PFSK-1 (cell line): Measurements from ENCODE around the gene LRRC42.

Experiments
- FOXP2 ChIP-seq: optimal IDR thresholded peaks from 2 replicates; pipeline ENCODE3; 2011; ENCODE audit warnings: borderline replicate concordance, control low read depth, inconsistent platforms; ENCODE audit not compliant: insufficient read depth; ENCODE audit errors: extremely low read length, extremely low read depth
- POLR2AphosphoS5 ChIP-seq: IDR thresholded peaks from 2 replicates; pipeline ENCODE4 v1.6.1; 2012; ENCODE audit warnings: low read depth, mild to moderate bottlenecking, control low read depth, low read length, moderate library complexity
- SIN3A ChIP-seq: IDR thresholded peaks from 2 replicates; pipeline ENCODE4 v1.6.1; 2012; ENCODE audit warnings: mild to moderate bottlenecking, low read length, moderate library complexity, borderline replicate concordance; ENCODE audit not compliant: insufficient read depth
- TAF1 ChIP-seq: IDR thresholded peaks from 2 replicates; pipeline ENCODE4 v1.6.1; 2012; ENCODE audit warnings: low read length, control low read depth, borderline replicate concordance; ENCODE audit not compliant: insufficient read depth
- TF ChIP-seq, protein P1 (sequence below), 2 experiments: IDR thresholded peaks; 2 replicates each; pipeline versions ENCODE4 v1.6.1 to v1.8.0; 2011 to 2012; ENCODE audit warnings: low read depth in 2 of 2, low read length in 2 of 2, control low read depth in 1 of 2, inconsistent platforms in 1 of 2, mild to moderate bottlenecking in 1 of 2, moderate library complexity in 1 of 2; ENCODE audit not compliant: insufficient read depth in 1 of 2

Gene LRRC42

DNA sequence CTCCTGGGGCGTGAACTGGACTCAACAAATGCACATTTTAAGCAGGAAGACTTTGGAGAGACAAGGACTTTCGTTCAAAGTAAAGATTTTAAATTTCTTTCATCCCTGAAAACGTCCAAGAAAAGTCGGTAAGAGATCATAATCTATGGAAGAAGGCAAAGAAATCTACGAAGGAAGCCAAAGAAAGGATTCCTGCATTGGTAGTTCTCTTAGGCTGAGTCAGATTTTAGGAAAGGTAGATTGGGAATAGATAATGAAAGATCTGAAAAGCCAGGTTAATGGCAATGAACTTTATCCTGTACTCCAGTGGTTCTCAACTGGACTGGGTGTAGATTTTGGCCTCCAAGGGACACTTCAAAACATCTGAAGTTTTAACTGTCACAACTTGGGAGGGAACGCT lies 3.1 kb upstream of the LRRC42 start:
- TF ChIP-seq, protein P1, sequence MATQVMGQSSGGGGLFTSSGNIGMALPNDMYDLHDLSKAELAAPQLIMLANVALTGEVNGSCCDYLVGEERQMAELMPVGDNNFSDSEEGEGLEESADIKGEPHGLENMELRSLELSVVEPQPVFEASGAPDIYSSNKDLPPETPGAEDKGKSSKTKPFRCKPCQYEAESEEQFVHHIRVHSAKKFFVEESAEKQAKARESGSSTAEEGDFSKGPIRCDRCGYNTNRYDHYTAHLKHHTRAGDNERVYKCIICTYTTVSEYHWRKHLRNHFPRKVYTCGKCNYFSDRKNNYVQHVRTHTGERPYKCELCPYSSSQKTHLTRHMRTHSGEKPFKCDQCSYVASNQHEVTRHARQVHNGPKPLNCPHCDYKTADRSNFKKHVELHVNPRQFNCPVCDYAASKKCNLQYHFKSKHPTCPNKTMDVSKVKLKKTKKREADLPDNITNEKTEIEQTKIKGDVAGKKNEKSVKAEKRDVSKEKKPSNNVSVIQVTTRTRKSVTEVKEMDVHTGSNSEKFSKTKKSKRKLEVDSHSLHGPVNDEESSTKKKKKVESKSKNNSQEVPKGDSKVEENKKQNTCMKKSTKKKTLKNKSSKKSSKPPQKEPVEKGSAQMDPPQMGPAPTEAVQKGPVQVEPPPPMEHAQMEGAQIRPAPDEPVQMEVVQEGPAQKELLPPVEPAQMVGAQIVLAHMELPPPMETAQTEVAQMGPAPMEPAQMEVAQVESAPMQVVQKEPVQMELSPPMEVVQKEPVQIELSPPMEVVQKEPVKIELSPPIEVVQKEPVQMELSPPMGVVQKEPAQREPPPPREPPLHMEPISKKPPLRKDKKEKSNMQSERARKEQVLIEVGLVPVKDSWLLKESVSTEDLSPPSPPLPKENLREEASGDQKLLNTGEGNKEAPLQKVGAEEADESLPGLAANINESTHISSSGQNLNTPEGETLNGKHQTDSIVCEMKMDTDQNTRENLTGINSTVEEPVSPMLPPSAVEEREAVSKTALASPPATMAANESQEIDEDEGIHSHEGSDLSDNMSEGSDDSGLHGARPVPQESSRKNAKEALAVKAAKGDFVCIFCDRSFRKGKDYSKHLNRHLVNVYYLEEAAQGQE (IDR thresholded peaks at IDR 0.05; ENCODE audit: insufficient read depth in 1 of 2, low read depth in 2 of 2, low read length in 2 of 2) = no peak
- TF ChIP-seq TAF1 (no peak), FOXP2 (no peak), SIN3A (no peak), POLR2AphosphoS5 (no peak)

DNA sequence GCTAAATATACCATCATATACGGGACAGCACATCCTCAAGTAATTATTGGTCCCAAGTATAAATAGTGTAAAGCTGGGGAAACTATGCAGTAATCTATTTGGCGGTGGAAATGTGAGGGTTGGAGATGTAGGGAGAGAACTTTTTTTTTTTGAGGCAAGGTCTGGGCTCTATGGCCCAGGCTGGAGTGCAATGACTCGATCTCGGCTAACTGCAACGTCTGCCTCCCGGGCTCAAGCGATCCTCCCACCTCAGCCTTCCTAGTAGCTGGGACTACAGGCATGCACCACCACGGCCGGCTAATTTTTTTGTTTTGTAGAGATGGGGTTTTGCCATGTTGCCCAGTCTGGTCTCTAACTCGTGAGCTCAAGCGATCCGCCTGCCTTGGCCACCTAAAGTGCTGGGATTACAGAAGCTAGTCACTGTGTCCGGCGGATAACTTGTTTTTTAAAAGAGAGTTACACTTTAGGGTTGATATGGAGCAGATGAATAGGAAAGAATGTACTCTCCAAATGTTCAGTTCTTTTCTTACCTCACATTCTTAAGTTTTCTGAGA lies 2.6 kb upstream of the LRRC42 start:
- TF ChIP-seq SIN3A (no peak), FOXP2 (no peak), POLR2AphosphoS5 (no peak), TAF1 (no peak)
- TF ChIP-seq, protein P1 (IDR thresholded peaks at IDR 0.05; ENCODE audit: insufficient read depth in 1 of 2, low read depth in 2 of 2, low read length in 2 of 2) = no peak

DNA sequence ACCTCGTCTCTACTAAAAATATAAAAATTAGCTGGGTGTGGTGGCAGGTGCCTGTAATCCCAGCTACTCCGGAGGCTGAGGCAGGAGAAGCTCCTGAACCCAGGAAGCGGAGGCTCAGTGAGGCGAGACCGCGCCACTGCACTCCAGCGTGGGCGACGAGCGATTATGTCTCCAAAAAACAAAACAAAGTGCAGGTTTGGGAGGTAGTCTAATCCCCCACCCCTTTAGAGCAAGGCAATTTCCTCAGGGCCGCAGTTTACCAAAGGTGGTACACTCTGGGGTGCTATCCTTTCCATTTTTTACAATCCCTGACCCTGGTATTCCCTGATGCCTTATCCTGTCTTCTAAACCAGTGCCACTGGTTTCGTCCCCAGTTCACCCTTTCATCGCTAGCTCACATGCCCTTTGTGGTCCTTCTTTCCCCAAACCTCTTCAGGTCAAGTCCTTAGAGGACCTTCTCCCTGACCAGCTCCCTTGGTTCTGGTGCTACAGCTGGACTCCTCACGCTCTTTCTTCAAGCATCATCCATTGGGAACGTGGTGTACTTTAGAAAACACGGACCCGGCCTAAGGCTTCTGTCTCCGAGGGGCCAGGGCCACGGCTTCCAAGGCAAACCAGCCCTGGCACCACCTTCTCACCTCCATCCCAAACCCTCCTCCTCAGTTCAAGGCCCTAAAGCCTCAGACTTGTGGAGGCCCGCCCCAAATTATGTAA lies 1.5 kb upstream of the LRRC42 start:
- TF ChIP-seq, protein P1 (IDR thresholded peaks at IDR 0.05; ENCODE audit: insufficient read depth in 1 of 2, low read depth in 2 of 2, low read length in 2 of 2) = no peak
- no peak for TF ChIP-seq FOXP2
- no peak for TF ChIP-seq SIN3A
- TF ChIP-seq POLR2AphosphoS5 = no peak
- no peak for TF ChIP-seq TAF1

DNA sequence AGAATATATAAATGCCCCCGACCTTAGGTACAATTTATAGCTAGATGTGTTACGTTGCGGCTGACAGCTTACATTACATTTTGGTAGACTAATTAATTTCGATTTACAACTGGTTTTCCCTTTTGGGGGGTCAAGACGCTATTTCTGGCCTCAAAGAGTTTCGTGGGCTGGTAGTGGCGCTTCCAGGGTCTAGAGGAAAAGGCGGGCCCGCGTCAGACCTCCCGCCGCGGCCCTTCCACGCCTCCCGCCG lies 1.0 kb upstream of the LRRC42 start:
- no peak for TF ChIP-seq TAF1
- TF ChIP-seq, protein P1 (IDR thresholded peaks at IDR 0.05; ENCODE audit: insufficient read depth in 1 of 2, low read depth in 2 of 2, low read length in 2 of 2) = no peak
- TF ChIP-seq SIN3A = no peak
- no peak for TF ChIP-seq FOXP2
